PFSK-1 (cell line): ENCODE measurements around the gene PILRB.

Source experiments
- POLR2AphosphoS5 ChIP-seq: IDR thresholded peaks from 2 replicates; pipeline ENCODE4 v1.6.1; 2012; ENCODE audit warnings: low read depth, mild to moderate bottlenecking, control low read depth, low read length, moderate library complexity
- TAF1 ChIP-seq: IDR thresholded peaks from 2 replicates; pipeline ENCODE4 v1.6.1; 2012; ENCODE audit warnings: low read length, control low read depth, borderline replicate concordance; ENCODE audit not compliant: insufficient read depth

- TF ChIP-seq POLR2AphosphoS5: no peak
- no peak for TF ChIP-seq TAF1
Measured at GRCh38 chr7:100357131-100357561, 771 bp upstream of the PILRB start.
